Cardiac fibroblast (primary cell): ENCODE results near the gene LMTK2.

Experiments
- DNase-seq, 2 donors: peaks; one replicate each; pipeline versions ENCODE4 v3.0.0 to v3.0.0-alpha.2; 2010; ENCODE audit warnings: low read depth in 2 of 2
- H3K4me3 ChIP-seq, 2 donors: replicated peaks in 1 of 2; 1 replicate in 1 of 2; 2 replicates in 1 of 2; pipeline ENCODE4 v1.5.1; 2011; ENCODE audit warnings: low read depth in 2 of 2, low read length in 2 of 2, mild to moderate bottlenecking in 2 of 2, moderate library complexity in 1 of 2
- CTCF ChIP-seq: IDR thresholded peaks from one replicate; pipeline ENCODE4 v1.5.1; 2011; ENCODE audit warnings: low read depth, mild to moderate bottlenecking, low read length, inconsistent platforms

Gene LMTK2

GRCh38 chr7:98250789-98251188 is 144.1 kb downstream of the LMTK2 start:
- no peak for DNase-seq

GRCh38 chr7:98251231-98251600 is 144.6 kb downstream of the LMTK2 start:
- DNase-seq: no peak
- TF ChIP-seq CTCF: no peak
- peak overlapping the region; percentile 92 to 95 for H3K4me3 ChIP-seq

More at GRCh38 chr7:98250789-98251188, 144.1 kb downstream of the LMTK2 start:
- no peak for TF ChIP-seq CTCF
- H3K4me3 ChIP-seq: no peak overlapping the region

GRCh38 chr7:98251601-98252424 is 145.2 kb downstream of the LMTK2 start, which contains the start of gene TECPR1:
TECPR1 (minus strand) TSS chr7:98252232; CDS start chr7:98246146, 6,086 bp downstream.
- peak; percentile 87 to 93 for DNase-seq
- no peak for TF ChIP-seq CTCF

GRCh38 chr7:98252425-98253054 is 145.9 kb downstream of the LMTK2 start:
- TF ChIP-seq CTCF: no peak
- DNase-seq: peak in 1 of 2 donors; percentile 12
- H3K4me3 ChIP-seq: peak overlapping the region; percentile 92 to 95

More at GRCh38 chr7:98251601-98252424, 145.2 kb downstream of the LMTK2 start, which contains the start of gene TECPR1:
- H3K4me3 ChIP-seq: peak within 1 kb of the TSS; percentile 92 to 95

- TF ChIP-seq CTCF: no peak
- DNase-seq: no peak
These were observed 147.9 kb downstream of the LMTK2 start for GRCh38 chr7:98254516-98254915.

GRCh38 chr7:98254951-98255610 is 148.4 kb downstream of the LMTK2 start:
- no peak for TF ChIP-seq CTCF
- DNase-seq: peak in 1 of 2 donors; percentile 11
- H3K4me3 ChIP-seq: no peak overlapping the region

More at GRCh38 chr7:98254516-98254915, 147.9 kb downstream of the LMTK2 start:
- H3K4me3 ChIP-seq: no peak overlapping the region
